GM20431 (cell line): ENCODE results near the gene AMBP.

Experiments
- in situ Hi-C: fragments of 300-500 bp; cut with MseI, MboI; formaldehyde crosslinking; loops from one replicate; pipeline ENCODE4 v1.15.0; 2020; ENCODE audit warnings: low sequenced_read_pairs; ENCODE audit not compliant: unreplicated experiment

The AMBP gene

GRCh38 chr9:114035221-114035844 is 42.8 kb downstream of the AMBP start:
- in situ Hi-C loops: no loop called here

GRCh38 chr9:114034661-114035062 is 43.4 kb downstream of the AMBP start:
- in situ Hi-C loops: no loop called here

- in situ Hi-C loops: no loop called here
Measured at GRCh38 chr9:114034196-114034595, 43.9 kb downstream of the AMBP start.

- in situ Hi-C loops: no loop called here
Measured at GRCh38 chr9:114033397-114034103, 44.5 kb downstream of the AMBP start.

- in situ Hi-C loops: no loop called here
Measured at GRCh38 chr9:114031948-114032840, 45.9 kb downstream of the AMBP start.

- in situ Hi-C loops: no loop called here
Measured at GRCh38 chr9:114031037-114031630, 47.0 kb downstream of the AMBP start.

GRCh38 chr9:114030364-114030763 is 47.7 kb downstream of the AMBP start:
- in situ Hi-C loops: no loop called here

GRCh38 chr9:114029311-114030170 is 48.6 kb downstream of the AMBP start:
- in situ Hi-C loops: no loop called here

- in situ Hi-C loops: no loop called here
Measured at GRCh38 chr9:114028646-114029045, 49.5 kb downstream of the AMBP start.

GRCh38 chr9:114027863-114028465 is 50.1 kb downstream of the AMBP start:
- in situ Hi-C loops: no loop called here

GRCh38 chr9:114027159-114027862 is 50.8 kb downstream of the AMBP start:
- in situ Hi-C loops: no loop called here

GRCh38 chr9:114026335-114026734 is 51.8 kb downstream of the AMBP start:
- in situ Hi-C loops: no loop called here

GRCh38 chr9:114025760-114026159 is 52.3 kb downstream of the AMBP start:
- in situ Hi-C loops: no loop called here

- in situ Hi-C loops: no loop called here
Measured at GRCh38 chr9:114025196-114025753, 52.8 kb downstream of the AMBP start.

- in situ Hi-C loops: no loop called here
Measured at GRCh38 chr9:114023961-114024360, 54.1 kb downstream of the AMBP start.

- in situ Hi-C loops: no loop called here
Measured at GRCh38 chr9:114021578-114021977, 56.5 kb downstream of the AMBP start.

- in situ Hi-C loops: no loop called here
Measured at GRCh38 chr9:114017741-114018715, 60.1 kb downstream of the AMBP start.
